Measurements from ENCODE around the gene KLB. TPM values are rescaled to one million over a fixed set of nuclear protein-coding genes. Genes with fewer than 3 reads are reported as not detected.
"Not testable (repeated sequence)": the region's sequence is repeated elsewhere in the genome, so short reads cannot be mapped to it uniquely, and the experiment has no call there.

Gene KLB
- polyA plus RNA-seq, 1 donor (not counting 4 experiments of a cell fraction or from before 2014, with no cell fraction given): not detected

DNA sequence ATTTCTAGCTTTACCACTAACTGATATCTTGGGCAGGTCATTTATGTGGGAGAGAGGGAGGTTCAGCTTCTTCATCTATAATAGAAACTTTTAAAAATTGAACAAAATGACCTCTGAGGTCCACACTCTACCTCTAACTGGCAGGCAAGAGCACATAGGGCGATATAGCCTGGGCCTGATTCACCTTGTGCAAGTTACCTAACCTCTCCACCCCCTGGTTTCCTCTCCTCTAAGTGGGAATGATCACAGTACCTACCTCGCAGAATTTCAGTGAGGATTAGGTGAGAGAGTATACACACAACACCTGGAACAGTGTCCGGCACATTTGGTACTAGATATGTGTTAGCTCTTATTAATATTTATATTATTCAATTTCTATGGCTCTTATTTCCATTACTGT is 15.5 kb downstream of the KLB start:
- no peak overlapping the region for H3K9ac ChIP-seq (ENCODE audit: control insufficient read depth, extremely low read depth, insufficient read depth, low read length)
- no peaks in the 10 kb centered on the region for H3K27me3 ChIP-seq (ENCODE audit: control insufficient read depth, extremely low read depth, insufficient read depth, low read length)
- no peak for FAIRE-seq
- TF ChIP-seq, protein P1, sequence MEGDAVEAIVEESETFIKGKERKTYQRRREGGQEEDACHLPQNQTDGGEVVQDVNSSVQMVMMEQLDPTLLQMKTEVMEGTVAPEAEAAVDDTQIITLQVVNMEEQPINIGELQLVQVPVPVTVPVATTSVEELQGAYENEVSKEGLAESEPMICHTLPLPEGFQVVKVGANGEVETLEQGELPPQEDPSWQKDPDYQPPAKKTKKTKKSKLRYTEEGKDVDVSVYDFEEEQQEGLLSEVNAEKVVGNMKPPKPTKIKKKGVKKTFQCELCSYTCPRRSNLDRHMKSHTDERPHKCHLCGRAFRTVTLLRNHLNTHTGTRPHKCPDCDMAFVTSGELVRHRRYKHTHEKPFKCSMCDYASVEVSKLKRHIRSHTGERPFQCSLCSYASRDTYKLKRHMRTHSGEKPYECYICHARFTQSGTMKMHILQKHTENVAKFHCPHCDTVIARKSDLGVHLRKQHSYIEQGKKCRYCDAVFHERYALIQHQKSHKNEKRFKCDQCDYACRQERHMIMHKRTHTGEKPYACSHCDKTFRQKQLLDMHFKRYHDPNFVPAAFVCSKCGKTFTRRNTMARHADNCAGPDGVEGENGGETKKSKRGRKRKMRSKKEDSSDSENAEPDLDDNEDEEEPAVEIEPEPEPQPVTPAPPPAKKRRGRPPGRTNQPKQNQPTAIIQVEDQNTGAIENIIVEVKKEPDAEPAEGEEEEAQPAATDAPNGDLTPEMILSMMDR (optimal IDR thresholded peaks at IDR 0.05 in 1 of 3, IDR thresholded peaks at IDR 0.05 in 1 of 3, conservative IDR thresholded peaks at IDR 0.05 in 1 of 3; ENCODE audit: extremely low read depth in 1 of 3, insufficient read depth in 2 of 3, low read length in 3 of 3): no peak
- no peak for TF ChIP-seq EZH2 (IDR thresholded peaks at IDR 0.05; ENCODE audit: low read length)
- no peak overlapping the region for H3K27ac ChIP-seq (ENCODE audit: control insufficient read depth, insufficient read depth, low read length)
- H4K20me1 ChIP-seq (ENCODE audit: control insufficient read depth, extremely low read depth, insufficient read depth, low read length): no peaks in the 10 kb centered on the region
- H3K4me2 ChIP-seq (ENCODE audit: control insufficient read depth, extremely low read depth, insufficient read depth, low read depth, low read length): no peak overlapping the region
- no peaks in the 10 kb centered on the region for H3K9me3 ChIP-seq (ENCODE audit: control insufficient read depth, low read depth, low read length)
- H3K4me3 ChIP-seq (ENCODE audit: control insufficient read depth in 2 of 3, extremely low read depth in 1 of 3, insufficient read depth in 2 of 3, low read depth in 1 of 3, low read length in 3 of 3): no peak overlapping the region
- dilution Hi-C loops (cut with MboI; ENCODE audit: extremely low pct_ligation_motif_present, low sequenced_read_pairs): no loop called here
- H3K36me3 ChIP-seq (ENCODE audit: control insufficient read depth in 2 of 2, extremely low read depth in 1 of 2, insufficient read depth in 2 of 2, low read length in 2 of 2): no peaks in the 10 kb centered on the region
- peaks cover under 1% of the 10 kb centered on the region for H3K4me1 ChIP-seq (ENCODE audit: control insufficient read depth, extremely low read depth, insufficient read depth, low read length)
- no peak for DNase-seq (ENCODE audit: low read depth, low spot score)
- H3K9me1 ChIP-seq (ENCODE audit: control insufficient read depth, extremely low read depth, insufficient read depth, low read length): no peaks in the 10 kb centered on the region
- H2AFZ ChIP-seq (ENCODE audit: control insufficient read depth, low read length): no peak overlapping the region
- H3K79me2 ChIP-seq (ENCODE audit: control insufficient read depth, insufficient read depth, low read length): no peaks in the 10 kb centered on the region

- H3K27me3 ChIP-seq (ENCODE audit: control insufficient read depth, extremely low read depth, insufficient read depth, low read length); H3K4me1 ChIP-seq (ENCODE audit: control insufficient read depth, extremely low read depth, insufficient read depth, low read length); H3K9me3 ChIP-seq (ENCODE audit: control insufficient read depth, low read depth, low read length); H2AFZ ChIP-seq (ENCODE audit: control insufficient read depth, low read length); H3K79me2 ChIP-seq (ENCODE audit: control insufficient read depth, insufficient read depth, low read length); H3K27ac ChIP-seq (ENCODE audit: control insufficient read depth, insufficient read depth, low read length); H3K4me3 ChIP-seq (ENCODE audit: control insufficient read depth in 2 of 3, extremely low read depth in 1 of 3, insufficient read depth in 2 of 3, low read depth in 1 of 3, low read length in 3 of 3); DNase-seq (ENCODE audit: low read depth, low spot score); H3K9me1 ChIP-seq (ENCODE audit: control insufficient read depth, extremely low read depth, insufficient read depth, low read length); FAIRE-seq; H3K36me3 ChIP-seq (ENCODE audit: control insufficient read depth in 2 of 2, extremely low read depth in 1 of 2, insufficient read depth in 2 of 2, low read length in 2 of 2); H3K4me2 ChIP-seq (ENCODE audit: control insufficient read depth, extremely low read depth, insufficient read depth, low read depth, low read length); H4K20me1 ChIP-seq (ENCODE audit: control insufficient read depth, extremely low read depth, insufficient read depth, low read length); dilution Hi-C loops (cut with MboI; ENCODE audit: extremely low pct_ligation_motif_present, low sequenced_read_pairs); H3K9ac ChIP-seq (ENCODE audit: control insufficient read depth, extremely low read depth, insufficient read depth, low read length): not testable (repeated sequence)
Measured at GRCh38 chr4:39425297-39425696, 18.6 kb downstream of the KLB start.

DNA sequence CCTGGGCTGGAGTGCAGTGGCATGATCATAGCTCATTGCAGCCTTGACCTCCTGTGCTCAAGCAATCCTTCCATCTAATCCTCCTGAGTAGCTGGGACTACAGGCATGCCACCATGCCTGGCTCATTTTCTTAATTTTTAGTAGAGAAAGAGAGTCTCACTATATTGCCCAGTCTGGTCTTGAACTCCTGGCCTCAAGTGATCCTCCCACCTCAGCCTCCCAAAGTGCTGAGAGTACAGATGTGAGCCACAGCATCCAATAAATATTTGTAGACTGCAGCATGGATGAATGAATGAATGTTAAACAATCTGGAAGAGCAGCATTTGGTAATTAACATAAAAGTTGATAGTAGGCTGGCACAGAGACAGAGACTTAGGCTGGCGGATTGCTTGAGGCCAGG is 20.0 kb downstream of the KLB start:
- H3K27me3 ChIP-seq (ENCODE audit: control insufficient read depth, extremely low read depth, insufficient read depth, low read length): no peaks in the 10 kb centered on the region
- no peaks in the 10 kb centered on the region for H3K79me2 ChIP-seq (ENCODE audit: control insufficient read depth, insufficient read depth, low read length)
- no peak overlapping the region for H2AFZ ChIP-seq (ENCODE audit: control insufficient read depth, low read length)
- no peaks in the 10 kb centered on the region for H3K9me3 ChIP-seq (ENCODE audit: control insufficient read depth, low read depth, low read length)
- H3K4me3 ChIP-seq (ENCODE audit: control insufficient read depth in 2 of 3, extremely low read depth in 1 of 3, insufficient read depth in 2 of 3, low read depth in 1 of 3, low read length in 3 of 3): no peak overlapping the region
- dilution Hi-C loops (cut with MboI; ENCODE audit: extremely low pct_ligation_motif_present, low sequenced_read_pairs): no loop called here
- FAIRE-seq (no peak), DNase-seq (ENCODE audit: low read depth, low spot score) (no peak)
- no peak for TF ChIP-seq EZH2 (IDR thresholded peaks at IDR 0.05; ENCODE audit: low read length)
- TF ChIP-seq, protein P1 (optimal IDR thresholded peaks at IDR 0.05 in 1 of 3, IDR thresholded peaks at IDR 0.05 in 1 of 3, conservative IDR thresholded peaks at IDR 0.05 in 1 of 3; ENCODE audit: extremely low read depth in 1 of 3, insufficient read depth in 2 of 3, low read length in 3 of 3): no peak
- no peak overlapping the region for H3K4me2 ChIP-seq (ENCODE audit: control insufficient read depth, extremely low read depth, insufficient read depth, low read depth, low read length)
- H4K20me1 ChIP-seq (ENCODE audit: control insufficient read depth, extremely low read depth, insufficient read depth, low read length): no peaks in the 10 kb centered on the region
- H3K27ac ChIP-seq (ENCODE audit: control insufficient read depth, insufficient read depth, low read length): no peak overlapping the region
- H3K4me1 ChIP-seq (ENCODE audit: control insufficient read depth, extremely low read depth, insufficient read depth, low read length): peaks cover 8% of the 10 kb centered on the region
- H3K9me1 ChIP-seq (ENCODE audit: control insufficient read depth, extremely low read depth, insufficient read depth, low read length): no peaks in the 10 kb centered on the region
- no peaks in the 10 kb centered on the region for H3K36me3 ChIP-seq (ENCODE audit: control insufficient read depth in 2 of 2, extremely low read depth in 1 of 2, insufficient read depth in 2 of 2, low read length in 2 of 2)
- no peak overlapping the region for H3K9ac ChIP-seq (ENCODE audit: control insufficient read depth, extremely low read depth, insufficient read depth, low read length)
